ENCODE results near the gene TUBGCP5.
"Not testable (repeated sequence)": the region's sequence is repeated elsewhere in the genome, so short reads cannot be mapped to it uniquely, and the experiment has no call there.

Gene TUBGCP5

DNA sequence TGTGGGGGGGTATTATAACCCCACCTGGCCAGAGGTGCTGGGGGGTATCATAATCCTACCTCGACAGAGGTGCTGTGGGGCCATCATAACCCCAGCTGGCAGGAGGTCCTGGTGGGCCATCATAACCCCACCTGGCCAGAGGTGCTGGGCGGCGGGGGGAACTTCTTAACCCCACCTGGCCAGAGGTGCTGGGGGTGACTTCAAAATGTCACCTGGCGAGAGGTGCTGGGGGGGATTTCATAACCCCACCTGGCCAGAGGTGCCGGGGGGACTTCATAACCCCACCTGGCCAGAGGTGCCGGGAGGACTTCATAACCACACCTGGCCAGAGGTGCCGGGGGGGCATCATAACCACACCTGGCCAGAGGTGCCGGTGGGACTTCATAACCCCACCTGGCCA lies 2.4 kb upstream of the TUBGCP5 start:
- DNase-seq (ENCODE audit: low read depth): not testable (repeated sequence)

DNA sequence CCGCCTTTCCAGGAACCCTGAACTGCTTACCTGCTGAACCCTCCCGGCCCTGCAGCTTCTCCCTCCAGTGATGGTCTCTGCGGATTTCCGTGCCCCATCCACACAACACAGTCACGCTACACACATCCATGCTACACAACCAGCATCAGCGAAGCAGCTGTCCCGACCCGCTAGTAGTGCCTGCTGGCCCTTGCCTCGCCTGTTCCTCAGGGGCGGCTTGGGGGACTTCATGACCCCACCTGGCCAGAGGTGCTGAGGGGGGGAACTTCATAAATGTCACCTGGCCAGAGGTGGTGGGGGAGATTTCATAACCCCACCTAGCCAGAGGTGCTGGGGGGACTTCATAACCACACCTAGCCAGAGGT lies 530 bp upstream of the TUBGCP5 start:
- DNase-seq (ENCODE audit: low read depth): no peak

DNA sequence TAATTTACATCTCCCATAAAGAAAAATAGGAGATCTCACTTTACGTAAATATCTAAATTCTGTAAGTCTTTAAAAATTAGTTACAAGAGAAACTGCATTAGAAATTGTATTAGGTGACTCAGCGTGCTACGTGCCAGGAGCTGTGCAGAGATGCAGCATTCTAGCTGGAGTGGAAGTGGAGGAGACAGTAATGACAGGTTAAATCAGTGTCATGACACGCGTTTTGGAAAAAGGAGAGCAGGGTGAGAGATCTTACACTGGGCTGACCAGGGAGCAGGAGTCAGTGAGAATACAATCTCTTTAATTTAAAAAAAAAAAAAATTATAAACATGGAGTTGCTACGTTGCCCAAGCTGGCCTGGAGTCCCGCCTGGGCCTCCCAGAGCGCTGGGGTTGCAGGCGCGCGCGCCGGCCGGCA lies 635 bp downstream of the TUBGCP5 start:
- DNase-seq (ENCODE audit: low read depth): peak; percentile 16

DNA sequence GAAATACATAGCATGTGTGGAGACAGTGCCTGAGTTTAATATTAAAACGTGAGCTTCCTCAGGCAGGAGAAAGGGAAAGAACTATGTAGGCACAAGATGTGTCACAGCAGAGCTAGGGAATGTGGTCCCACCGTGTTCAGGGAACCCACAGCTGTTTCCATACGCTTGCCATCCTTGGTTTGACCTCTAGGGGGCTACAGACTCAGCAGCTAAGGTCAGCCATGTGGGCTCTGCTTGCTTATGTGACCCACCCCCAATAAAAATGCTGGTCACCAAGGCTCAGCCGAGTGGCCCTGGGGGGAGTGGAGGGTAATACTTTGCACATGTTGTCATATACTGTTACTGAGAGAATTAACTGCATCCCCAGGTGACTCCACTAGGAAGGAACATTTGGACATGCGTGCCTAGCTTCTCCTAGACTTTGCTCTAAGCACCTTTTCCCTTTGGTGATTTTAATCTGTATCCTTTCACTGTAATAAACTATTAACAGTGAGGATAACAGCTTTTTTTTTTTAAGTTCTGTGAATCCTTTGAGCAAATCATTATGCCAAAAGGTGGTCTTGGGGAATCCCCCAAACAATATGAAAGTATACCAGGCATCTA lies 3.3 kb downstream of the TUBGCP5 start:
- no peak for DNase-seq (ENCODE audit: low read depth)

DNA sequence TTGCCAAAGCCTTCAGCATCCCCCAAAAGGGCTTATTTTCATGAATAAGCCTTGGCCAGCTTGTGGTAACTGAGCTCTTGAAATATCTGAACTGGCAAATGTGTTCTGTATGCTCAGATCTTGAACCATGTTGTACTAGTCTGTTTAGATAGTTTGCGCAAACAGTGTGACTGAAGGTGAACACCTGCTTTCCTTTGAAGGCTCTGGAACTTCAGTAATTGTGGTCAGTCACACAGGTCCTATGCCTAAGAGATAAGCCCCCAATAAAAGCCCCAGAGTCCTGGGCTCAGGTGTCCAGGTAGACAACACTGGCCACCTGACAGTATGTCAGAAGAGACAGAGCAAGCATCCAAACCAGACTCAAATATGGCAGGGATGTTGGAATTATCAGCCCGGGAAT lies 5.4 kb downstream of the TUBGCP5 start:
- DNase-seq (ENCODE audit: low read depth): no peak

DNA sequence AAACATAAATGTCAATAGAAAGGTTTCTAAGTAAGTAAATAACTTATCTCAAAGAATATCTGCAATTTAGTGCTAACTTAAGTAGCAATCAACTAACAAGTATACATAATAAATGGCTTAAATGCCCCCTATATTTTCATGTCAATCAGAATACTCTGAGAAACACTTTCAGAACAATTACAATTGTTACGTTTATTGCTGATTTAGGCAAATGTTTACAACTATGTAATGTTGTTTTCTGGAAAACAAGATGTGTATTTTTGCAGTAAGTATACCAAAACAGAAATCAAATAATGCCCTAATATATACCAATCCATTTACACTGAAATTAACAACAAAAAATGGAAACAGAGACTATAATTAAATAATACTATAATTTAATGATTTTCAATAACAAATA lies 13.2 kb downstream of the TUBGCP5 start:
- DNase-seq (ENCODE audit: low read depth): no peak

DNA sequence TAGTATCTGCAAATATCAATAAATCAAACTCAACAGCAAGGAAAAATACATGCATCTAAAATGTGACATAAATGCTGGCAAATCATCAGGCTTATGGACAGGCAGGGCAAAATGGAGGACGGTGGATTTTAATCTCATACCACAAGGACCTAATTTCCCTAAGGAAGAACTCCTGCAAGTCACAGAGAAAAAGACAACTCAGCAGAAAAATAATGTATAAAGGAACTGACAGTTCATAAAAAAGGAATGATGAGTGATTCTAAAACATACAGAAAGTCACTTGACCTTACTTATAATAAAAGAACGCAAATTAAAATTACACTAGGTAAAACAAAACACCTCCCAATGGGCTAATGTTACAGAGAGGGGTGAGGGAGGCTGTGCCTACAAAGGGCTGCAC lies 17.2 kb downstream of the TUBGCP5 start:
- DNase-seq (ENCODE audit: low read depth): no peak

DNA sequence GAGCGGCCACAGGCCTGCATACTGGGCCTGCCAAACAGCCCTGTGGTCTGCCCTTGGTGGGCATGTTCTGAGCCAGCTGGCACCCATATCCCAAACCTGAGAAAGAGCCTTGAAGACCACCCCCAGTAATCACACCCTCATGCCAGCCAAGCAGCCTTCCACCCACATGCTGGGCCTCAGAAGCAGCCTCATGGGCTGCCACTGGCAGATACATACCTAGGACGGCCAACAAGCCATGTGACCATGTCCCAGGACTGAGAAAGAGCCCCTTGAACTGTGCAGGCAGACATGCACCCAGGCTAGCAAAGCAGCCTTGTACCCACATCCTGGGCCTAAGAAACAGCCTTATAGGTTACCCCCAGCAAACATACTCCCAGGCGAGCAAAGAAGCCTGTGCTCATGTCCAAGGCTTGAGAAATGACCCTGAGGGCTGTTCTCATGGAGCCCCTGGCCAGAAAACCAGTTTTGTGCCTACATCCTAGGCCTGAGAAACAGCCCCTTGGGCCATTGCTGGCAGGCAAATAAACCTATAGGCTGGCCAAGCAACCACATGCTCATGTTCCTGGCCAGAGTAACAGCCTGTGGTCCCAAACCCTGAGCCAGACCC lies 24.9 kb downstream of the TUBGCP5 start:
- DNase-seq (ENCODE audit: low read depth): no peak

DNA sequence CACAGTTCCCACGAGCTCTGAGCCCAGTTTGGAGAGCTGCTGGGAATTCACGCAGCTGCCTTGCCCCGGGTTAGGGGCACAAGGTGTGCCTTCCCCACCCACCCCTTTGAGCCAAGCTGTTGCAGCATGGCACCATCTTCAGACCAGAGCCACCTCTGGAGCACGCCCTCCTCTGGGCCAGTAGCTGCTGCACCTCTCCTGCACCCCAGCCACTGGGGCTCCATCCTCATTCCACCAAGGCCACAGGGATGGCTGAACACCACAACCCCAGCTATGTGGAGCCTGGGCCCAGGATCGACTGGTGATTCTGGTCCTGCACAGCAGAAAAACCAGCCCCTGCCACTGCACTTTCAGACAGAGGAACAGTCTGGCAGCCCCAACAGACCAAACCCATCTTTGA lies 25.7 kb downstream of the TUBGCP5 start:
- DNase-seq (ENCODE audit: low read depth): no peak

DNA sequence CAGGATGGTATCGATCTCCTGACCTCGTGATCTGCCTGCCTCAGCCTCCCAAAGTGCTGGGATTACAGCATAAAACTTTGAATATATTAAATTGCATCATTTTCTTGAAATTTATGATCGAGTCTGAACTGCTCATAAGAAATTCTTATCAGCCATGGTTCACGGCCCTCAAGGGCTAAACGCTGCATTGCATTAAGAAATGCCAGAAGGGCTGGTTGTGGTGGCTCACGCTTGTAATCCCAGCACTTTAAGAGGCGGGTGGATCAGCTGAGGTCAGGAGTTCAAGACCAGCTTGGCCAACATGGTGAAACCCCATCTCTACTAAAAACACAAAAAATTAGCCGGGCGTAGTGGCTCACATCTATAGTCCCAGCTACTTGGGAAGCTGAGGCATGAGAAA lies 26.8 kb downstream of the TUBGCP5 start:
- not testable (repeated sequence) for DNase-seq (ENCODE audit: low read depth)

DNA sequence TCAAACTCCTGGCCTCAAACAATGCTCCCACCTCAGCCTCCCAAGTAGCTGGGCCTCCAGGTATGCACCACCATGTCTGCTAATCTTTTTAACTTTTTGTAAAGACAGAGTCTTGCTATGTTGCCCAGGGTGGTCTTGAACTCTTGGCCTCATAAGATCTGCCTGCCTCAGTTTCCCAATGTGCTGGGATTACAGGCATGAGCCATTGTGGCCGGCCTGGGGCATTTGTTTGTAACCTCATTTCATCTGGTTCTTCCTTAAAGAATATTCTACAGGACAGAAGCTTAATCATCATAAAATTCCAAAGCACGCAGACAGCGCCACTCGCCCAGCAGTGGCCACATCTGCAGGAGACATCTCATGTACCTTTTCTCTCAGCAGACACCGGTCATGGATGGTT lies 35.6 kb downstream of the TUBGCP5 start:
- no peak for DNase-seq (ENCODE audit: low read depth)

DNA sequence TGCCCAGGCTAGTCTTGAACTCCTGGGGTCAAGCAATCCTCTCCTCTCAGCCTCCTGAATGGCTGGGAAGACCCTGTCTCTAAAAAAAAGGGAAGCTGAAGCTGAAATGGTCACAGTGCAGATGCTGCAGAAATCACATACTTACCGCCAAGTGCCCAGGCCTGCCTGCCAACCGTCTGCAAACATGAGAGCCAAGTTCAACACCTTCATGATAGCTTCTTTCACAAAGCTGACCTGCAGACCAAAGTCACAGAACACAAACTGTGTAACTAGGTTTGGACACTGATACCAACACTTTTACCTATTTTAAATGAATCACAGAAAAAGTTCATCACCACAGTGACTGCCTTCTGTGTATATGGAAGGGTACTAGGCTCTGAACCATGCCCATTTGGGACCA lies 36.4 kb downstream of the TUBGCP5 start:
- DNase-seq (ENCODE audit: low read depth): no peak

DNA sequence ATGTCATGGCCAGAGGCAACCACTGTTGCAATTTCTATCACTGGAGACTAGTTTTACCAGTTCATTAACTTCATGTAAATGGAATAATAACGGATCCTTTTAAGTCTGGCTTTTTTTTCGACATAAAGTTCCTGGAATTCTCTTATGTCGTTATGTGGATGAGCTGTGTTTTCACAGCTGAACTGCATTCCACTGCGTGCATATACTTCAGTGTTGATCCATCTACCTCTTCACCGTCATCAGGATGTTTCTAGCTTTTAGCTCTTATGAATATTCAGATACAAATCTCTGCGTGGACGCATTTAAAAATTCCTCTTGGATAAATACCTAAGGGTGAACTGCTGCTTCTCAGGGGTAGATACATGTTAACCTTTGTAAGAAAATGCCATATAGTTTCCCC lies 43.6 kb downstream of the TUBGCP5 start:
- DNase-seq (ENCODE audit: low read depth): no peak

DNA sequence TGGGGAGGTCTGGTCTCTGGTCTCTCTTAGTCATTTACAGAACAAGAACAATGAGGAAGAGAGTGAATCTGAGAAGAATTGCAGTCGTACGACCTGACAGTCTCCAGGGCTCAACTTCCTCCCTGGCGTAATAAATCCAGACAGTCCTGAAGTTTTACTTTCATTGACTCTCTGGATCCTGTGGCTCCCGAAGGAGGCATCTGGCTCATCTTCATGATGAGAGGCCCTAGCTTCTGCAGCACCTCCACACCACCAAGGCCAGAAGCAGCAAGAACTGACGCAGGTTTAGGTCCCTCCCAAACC lies 47.4 kb downstream of the TUBGCP5 start:
- no peak for DNase-seq (ENCODE audit: low read depth)

DNA sequence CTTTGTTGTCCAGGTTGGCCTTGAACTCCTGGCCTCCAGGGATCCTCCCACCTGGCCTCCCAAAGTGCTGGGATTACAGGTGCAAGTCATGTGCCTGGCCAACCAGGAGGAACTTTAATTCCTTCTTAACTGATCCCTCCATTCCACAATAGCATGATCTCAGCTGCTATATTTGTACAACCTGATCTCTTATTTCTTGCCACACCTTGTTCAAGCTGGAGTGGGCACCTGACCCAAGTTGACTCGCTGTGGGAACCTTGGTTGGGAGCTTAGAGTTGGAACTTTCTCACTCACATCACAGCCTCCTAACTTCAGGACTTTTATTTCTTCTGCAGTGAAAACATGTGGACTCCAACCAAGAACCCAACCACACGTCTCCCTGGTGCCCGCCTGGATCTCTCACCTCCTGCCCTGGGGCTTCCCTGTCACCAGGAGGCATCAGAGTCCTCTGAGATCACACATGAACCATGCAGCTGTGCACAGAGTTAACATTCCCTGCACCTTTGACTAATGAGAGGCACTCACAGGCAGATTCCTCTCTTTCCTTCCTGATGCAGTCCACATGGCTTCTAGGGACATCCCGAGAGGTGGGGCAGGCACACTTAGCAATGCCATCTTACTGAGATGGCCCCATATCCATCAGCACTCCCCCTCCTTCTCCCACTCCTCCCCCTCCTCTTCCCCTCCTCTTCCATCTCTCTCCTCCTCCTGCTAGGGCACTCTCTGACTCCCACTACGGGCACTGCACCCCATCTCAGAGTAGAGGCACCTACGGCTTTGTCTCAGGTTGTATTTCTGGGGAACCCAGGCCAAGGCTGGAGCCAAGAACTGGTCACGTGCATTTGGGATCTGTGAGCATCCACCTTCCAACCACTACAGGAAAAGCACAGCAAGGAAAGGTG lies 49.5 kb downstream of the TUBGCP5 start:
- no peak for DNase-seq (ENCODE audit: low read depth)

DNA sequence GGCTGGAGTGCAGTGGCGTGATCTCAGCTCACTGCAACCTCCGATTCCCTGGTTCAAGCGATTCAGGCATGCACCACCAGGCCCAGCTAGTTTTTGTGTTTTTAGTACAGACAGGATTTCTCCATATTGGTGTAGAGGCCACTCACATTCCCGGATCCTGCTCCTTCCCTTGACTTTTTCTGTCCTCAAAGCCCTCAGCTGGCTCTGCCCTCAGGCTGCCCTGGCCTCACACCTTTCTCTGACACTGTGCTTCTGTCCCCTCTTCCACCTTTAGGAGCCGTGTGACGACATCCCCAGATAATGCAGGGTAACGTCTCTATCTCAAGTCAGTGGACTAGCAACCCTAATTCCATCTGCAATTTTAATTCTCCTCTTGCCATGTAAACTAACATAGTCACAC lies 50.6 kb downstream of the TUBGCP5 start:
- no peak for DNase-seq (ENCODE audit: low read depth)

DNA sequence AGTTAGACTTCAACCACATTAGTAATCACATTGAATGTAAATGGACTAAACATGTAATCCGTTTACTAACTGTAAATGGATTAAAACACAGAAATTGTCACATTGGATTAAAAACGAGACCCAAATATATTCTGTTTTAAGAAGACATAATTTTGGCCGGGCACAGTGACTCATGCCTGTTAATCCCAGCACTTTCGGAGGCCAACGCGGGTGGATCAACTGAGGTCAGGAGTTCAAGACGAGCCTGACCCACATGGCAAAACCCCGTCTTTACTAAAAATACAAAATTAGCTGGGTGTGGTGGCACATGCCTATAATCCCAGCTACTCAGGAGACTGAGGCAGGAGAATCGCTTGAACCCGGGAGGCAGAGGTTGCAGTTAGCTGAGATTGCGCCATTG lies 57.4 kb downstream of the TUBGCP5 start:
- not testable (repeated sequence) for DNase-seq (ENCODE audit: low read depth)

DNA sequence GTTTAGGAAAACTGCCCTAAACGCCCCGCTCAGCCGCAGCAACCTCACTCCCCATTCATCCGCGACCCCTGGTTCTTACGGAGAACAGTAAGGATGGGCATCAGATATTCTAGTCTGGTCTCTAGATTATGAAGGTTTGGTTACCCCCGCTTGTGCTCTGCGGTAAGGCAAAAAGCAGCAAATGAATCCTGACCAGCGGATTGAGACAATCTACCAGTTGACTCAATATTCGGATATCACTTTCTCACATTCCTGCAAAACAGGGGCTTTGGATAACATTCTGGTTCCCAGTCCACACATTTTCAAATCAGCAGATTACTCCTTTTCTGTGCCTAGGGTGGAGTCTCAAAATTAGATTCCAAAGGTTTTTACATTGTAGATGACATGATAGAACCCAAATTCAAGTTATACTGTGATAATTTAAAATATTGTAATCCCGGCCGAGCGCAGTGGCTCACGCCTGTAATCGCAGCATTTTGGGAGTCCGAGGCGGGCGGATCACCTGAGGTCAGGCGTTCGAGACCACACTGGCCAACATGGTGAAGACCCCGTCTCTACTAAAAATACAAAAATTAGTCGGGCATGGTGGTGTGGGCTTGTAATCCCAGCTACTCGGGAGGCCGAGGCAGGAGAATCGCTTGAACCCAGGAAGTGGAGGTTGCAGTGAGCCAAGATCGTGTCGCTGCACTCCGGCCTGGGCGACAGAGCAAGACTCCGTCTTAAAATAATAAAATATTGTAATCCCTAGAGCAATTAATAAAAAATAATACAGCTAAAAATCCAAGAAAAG lies 58.1 kb downstream of the TUBGCP5 start:
- DNase-seq (ENCODE audit: low read depth): no peak

DNA sequence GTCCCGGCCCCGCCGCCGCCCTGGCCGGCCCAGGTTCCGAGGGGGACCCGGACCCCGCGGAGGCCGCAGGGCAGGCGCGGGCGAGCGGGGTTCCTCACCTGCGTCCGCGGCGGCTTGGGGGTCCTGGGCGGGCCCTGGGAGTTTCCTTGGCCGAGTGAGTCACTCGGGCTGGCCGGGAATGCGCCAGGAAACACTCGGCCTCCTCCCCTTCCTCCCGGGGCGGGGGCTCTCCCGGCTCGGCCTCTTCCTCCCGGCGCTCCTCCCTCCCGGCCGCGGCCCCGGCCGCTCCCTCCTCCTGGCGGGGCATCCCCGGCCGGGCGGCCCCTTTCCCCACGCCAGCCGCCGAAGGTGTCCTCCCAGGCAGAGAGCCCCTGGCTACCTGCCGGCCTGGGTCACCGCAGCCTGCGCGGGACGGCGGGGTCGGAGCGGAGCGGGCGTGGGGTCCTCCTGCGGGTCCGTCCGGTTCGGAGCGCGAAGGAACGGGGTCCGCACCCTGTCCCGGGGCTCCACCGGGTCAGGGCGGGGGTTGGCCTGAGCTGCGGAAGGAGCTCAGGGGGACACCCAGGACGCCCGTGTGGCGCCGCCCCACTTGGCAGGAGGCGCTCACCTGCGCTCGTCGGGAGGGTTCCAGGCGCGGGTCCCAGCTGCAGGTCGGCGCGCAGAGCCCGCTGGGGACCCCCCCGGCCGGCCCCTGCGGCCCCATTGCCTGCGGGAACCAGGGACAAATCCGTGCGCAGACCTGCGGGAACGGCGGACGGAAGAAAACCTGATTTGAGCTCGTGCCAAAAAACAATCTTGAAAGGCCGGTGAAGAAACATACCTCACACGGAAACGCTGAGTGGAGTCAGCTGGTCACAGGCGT lies 58.9 kb downstream of the TUBGCP5 start, which contains the start of gene CYFIP1:
Gene CYFIP1, minus strand, starts transcription at position 180 of the 862 bp plus-strand sequence. CDS start 33,083 bp downstream, outside the sequence.
- no peak for DNase-seq (ENCODE audit: low read depth)

DNA sequence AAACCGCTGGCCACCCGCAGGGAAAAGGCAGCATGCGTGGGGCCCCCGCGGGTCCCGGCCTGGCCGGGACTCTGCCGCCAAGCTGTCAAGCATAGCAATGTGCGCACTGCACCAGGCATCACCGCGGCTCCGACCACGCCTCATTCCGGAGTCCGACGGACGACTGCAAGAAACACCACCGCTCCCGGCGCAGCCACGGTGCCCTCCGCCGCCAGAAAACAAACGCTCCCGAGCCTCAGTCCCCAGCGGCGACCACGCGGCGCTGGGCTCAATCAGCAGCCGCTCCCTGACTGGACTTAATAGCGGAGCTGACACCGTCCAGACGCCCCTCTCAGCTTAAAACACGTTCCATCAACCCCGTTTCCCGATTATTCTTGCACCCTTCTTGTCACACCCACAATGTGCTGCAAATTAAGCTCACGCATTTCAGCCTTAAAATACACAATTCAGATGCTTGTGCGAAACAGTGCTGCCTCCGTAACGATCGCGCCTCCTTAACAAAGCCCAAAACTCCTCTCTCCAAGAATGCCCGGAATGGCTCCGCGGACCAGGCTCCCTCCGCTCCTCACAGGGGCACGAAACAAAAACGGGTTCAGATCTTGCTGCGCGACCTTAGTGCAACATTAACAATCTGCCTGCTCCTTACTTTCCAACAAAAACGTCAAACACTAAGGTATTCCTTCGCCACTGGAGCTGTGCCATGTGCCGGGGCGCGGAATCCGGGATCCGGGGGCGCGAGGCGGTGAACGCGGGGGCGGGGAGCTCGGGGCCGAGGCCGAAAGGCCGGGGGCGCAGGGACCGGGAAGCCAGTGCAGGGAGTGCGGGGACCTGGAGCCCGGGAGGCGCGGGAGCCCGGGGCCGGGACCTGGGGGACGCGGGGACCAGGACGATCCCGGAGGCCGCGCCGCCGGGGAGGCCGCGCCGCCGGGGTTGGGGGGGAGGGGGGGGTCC lies 59.9 kb downstream of the TUBGCP5 start:
- no peak for DNase-seq (ENCODE audit: low read depth)
